Naive thymus-derived CD8-positive, alpha-beta T cell (primary cell): ENCODE measurements around the gene RBM33. TPM values are rescaled to one million over a fixed set of nuclear protein-coding genes. Genes with fewer than 3 reads are reported as not detected.
A peak's percentile ranks its signal among the peaks of the same experiment; 100 is the strongest.

Source experiments
- ATAC-seq, 2 donors: fragments of 150-1000 bp; cut with Tn5 transposase in 1 of 2; sonication (Bioruptor Pico), chemical (Tn5 transposase) in 1 of 2; 1 replicate in 1 of 2; 2 replicates in 1 of 2; pipeline ENCODE4 v1.10.0; 2021; ENCODE audit warnings: mild to moderate bottlenecking in 2 of 2, moderate library complexity in 2 of 2
- POLR2A ChIA-PET: fragments of 350-600 bp; sonication (Branson Sonifier 250); formaldehyde crosslinking; loops from one replicate; lab custom pipeline; 2021; ENCODE audit warnings: antibody characterized with exemption; lab: Charles Lee
- DNase-seq, 10 donors: peaks; one replicate each; pipeline versions ENCODE4 v3.0.0 to v3.0.0-alpha.2; 2020 to 2022
- H3K27ac Mint-ChIP-seq, 10 donors: one replicate each; pipeline ENCODE4 v1.8.0; 2020 to 2022; ENCODE audit warnings: mild to moderate bottlenecking in 10 of 10, mixed read lengths in 10 of 10, moderate library complexity in 4 of 10, inconsistent platforms in 1 of 10
- H3K27me3 Mint-ChIP-seq, 5 donors: one replicate each; pipeline ENCODE4 v1.8.0; 2021 to 2022; ENCODE audit warnings: mixed read lengths in 5 of 5
- H3K36me3 Mint-ChIP-seq, 3 donors: one replicate each; pipeline ENCODE4 v1.8.0; 2020 to 2022; ENCODE audit warnings: mixed read lengths in 3 of 3, mild to moderate bottlenecking in 2 of 3, inconsistent platforms in 1 of 3
- H3K4me1 Mint-ChIP-seq, 4 donors: one replicate each; pipeline ENCODE4 v1.8.0; 2021 to 2022; ENCODE audit warnings: mixed read lengths in 4 of 4
- H3K4me3 Mint-ChIP-seq, 10 donors: one replicate each; pipeline ENCODE4 v1.8.0; 2020 to 2022; ENCODE audit warnings: mild to moderate bottlenecking in 10 of 10, mixed read lengths in 10 of 10, moderate library complexity in 6 of 10, inconsistent platforms in 1 of 10
- H3K9me3 Mint-ChIP-seq, 9 donors: one replicate each; pipeline ENCODE4 v1.8.0; 2020 to 2022; ENCODE audit warnings: mixed read lengths in 9 of 9, mild to moderate bottlenecking in 3 of 9, inconsistent platforms in 1 of 9, moderate library complexity in 1 of 9
- polyA plus RNA-seq, 3 donors: library from polyadenylated mRNA; unstranded; fragments of 300-500 nt; fragmentation: Illumina TruSeq; gene quantifications; one replicate each; pipeline ENCODE4 v1.2.3, GENCODE V29; 2021
- total RNA-seq, 8 experiments: library from RNA in 2 of 8; stranded (reverse) in 2 of 8; gene quantifications; one replicate each; pipeline ENCODE4 v1.2.3 and lab custom pipeline; 2021 to 2026

Gene RBM33
- total and polyA plus RNA-seq, 5 experiments from 2014 or later: 35.3 to 173 (median 65.3) TPM

DNA sequence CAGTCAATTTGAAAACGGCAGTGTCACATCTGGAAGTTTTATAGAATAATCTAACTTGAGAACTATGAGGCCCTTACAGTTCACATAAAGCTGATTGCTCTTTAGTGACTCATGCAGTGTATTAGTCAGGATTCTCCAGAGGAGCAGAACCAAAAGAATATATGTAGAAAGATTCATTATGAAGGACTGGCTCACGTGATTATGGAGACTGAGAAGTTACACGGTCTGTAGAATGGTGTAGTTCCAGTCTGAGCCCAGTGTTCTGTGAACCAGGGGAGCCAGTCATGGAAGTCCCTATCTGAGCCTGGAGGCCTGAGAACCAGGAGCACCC lies 21.5 kb downstream of the RBM33 start:
- H3K27ac Mint-ChIP-seq: peak overlapping the region in 2 of 10 donors; percentile 5 to 67
- H3K27me3 Mint-ChIP-seq: no peaks in the 10 kb centered on the region
- DNase-seq (no peak), ATAC-seq (no peak)
- peak overlapping the region in 1 of 10 donors; percentile 50 for H3K4me3 Mint-ChIP-seq
- H3K4me1 Mint-ChIP-seq: peaks cover 43 to 86% (median 83%) of the 10 kb centered on the region in 4 donors
- H3K36me3 Mint-ChIP-seq: peaks cover 0 to 56% (median under 1%) of the 10 kb centered on the region in 3 donors
- H3K9me3 Mint-ChIP-seq: no peaks in the 10 kb centered on the region
- POLR2A ChIA-PET: no interaction called here

DNA sequence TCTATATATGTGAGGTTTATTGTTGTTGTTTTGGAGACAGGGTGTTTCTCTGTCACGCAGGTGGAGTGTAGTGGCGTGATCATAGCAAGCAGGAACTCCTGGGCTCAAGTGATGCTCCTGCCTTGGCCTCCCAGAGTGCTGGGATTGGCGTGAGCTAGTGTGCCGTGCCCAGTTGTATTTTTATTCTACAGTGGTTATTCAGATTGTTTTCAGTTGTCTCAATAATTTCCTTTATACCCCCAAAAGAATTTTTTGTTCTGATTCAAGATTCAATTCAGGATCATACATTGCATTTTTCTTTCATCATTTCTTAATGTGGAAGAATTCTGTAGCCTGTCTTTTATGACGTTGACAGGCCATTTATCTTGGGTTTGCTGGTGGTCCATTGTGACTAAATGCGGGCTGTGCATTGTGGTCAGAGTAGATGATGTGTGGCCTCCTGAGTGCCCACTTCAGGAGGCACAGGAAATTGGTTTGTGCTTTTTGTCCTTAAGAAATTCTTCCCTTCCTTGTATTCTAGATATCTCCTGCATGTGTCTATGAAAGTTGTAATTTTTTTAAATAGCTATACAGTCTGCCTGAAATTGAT lies 22.9 kb downstream of the RBM33 start:
- ATAC-seq (no peak), DNase-seq (no peak)
- POLR2A ChIA-PET: no interaction called here
- H3K9me3 Mint-ChIP-seq: no peaks in the 10 kb centered on the region
- peaks cover 0 to 62% (median 0%) of the 10 kb centered on the region in 3 donors for H3K36me3 Mint-ChIP-seq
- H3K27ac Mint-ChIP-seq: peak overlapping the region in 5 of 10 donors; percentile 12 to 79 (median 26)
- H3K27me3 Mint-ChIP-seq: no peaks in the 10 kb centered on the region
- peak overlapping the region in 1 of 10 donors; percentile 7 for H3K4me3 Mint-ChIP-seq
- peaks cover 37 to 86% (median 76%) of the 10 kb centered on the region in 4 donors for H3K4me1 Mint-ChIP-seq

- peak overlapping the region in 7 of 10 donors; percentile 7 to 73 (median 29) for H3K27ac Mint-ChIP-seq
- peak overlapping the region in 2 of 10 donors; percentile 1 to 26 for H3K4me3 Mint-ChIP-seq
- no peaks in the 10 kb centered on the region for H3K9me3 Mint-ChIP-seq
- no peak for ATAC-seq
- POLR2A ChIA-PET: no interaction called here
- DNase-seq: no peak
- no peaks in the 10 kb centered on the region for H3K27me3 Mint-ChIP-seq
- peaks cover 26 to 72% (median 64%) of the 10 kb centered on the region in 4 donors for H3K4me1 Mint-ChIP-seq
- peaks cover 0 to 78% (median 4%) of the 10 kb centered on the region in 3 donors for H3K36me3 Mint-ChIP-seq
Measured at GRCh38 chr7:155669717-155670505, 25.4 kb downstream of the RBM33 start.

DNA sequence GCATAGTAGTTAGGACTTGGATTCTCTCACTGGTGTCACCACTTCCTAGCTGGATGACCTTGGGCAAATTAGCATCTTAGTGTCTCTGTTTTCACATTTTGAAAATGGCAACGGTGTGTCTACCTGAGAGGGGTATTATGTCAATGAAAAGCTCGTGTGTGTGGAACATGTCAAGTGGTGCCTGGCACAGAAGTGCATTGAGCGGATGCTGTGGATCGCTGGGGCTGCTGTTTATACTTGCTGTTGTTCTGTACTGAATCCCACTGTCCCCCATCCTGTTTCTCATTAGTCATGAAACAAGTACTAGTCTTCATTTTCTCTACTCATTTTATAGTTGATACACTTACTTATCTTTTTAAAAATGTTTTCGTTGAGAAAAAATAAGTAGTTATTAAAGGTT lies 26.1 kb downstream of the RBM33 start:
- POLR2A ChIA-PET: no interaction called here
- ATAC-seq: no peak
- H3K36me3 Mint-ChIP-seq: peaks cover 0 to 75% (median 4%) of the 10 kb centered on the region in 3 donors

GRCh38 chr7:155674556-155674955 lies 30.1 kb downstream of the RBM33 start:
- no peak for ATAC-seq
- peaks cover 0 to 74% (median 8%) of the 10 kb centered on the region in 3 donors for H3K36me3 Mint-ChIP-seq
- peaks cover 17 to 53% (median 45%) of the 10 kb centered on the region in 4 donors for H3K4me1 Mint-ChIP-seq

More for the DNA sequence above, 26.1 kb downstream of the RBM33 start:
- no peak for DNase-seq
- no peaks in the 10 kb centered on the region for H3K9me3 Mint-ChIP-seq
- peak overlapping the region in 3 of 10 donors; percentile 1 to 26 (median 2) for H3K4me3 Mint-ChIP-seq
- H3K27me3 Mint-ChIP-seq: no peaks in the 10 kb centered on the region
- peak overlapping the region in 4 of 10 donors; percentile 7 to 73 (median 14) for H3K27ac Mint-ChIP-seq
- peaks cover 22 to 67% (median 59%) of the 10 kb centered on the region in 4 donors for H3K4me1 Mint-ChIP-seq

GRCh38 chr7:155676052-155676451 lies 31.6 kb downstream of the RBM33 start:
- Mint-ChIP-seq H3K27me3 (no peaks in the 10 kb centered on the region), H3K4me3 (peak overlapping the region in 1 of 10 donors; percentile 48), H3K36me3 (peaks cover 0 to 69% (median 11%) of the 10 kb centered on the region in 3 donors), H3K4me1 (peaks cover 13 to 45% (median 38%) of the 10 kb centered on the region in 4 donors), H3K27ac (peak overlapping the region in 8 of 10 donors; percentile 1 to 73 (median 20)), H3K9me3 (no peaks in the 10 kb centered on the region)
- DNase-seq (no peak), ATAC-seq (no peak)
- POLR2A ChIA-PET: no interaction called here

More at GRCh38 chr7:155674556-155674955, 30.1 kb downstream of the RBM33 start:
- no peak for DNase-seq
- POLR2A ChIA-PET: no interaction called here
- no peak overlapping the region for H3K4me3 Mint-ChIP-seq
- no peaks in the 10 kb centered on the region for H3K9me3 Mint-ChIP-seq
- H3K27me3 Mint-ChIP-seq: no peaks in the 10 kb centered on the region
- H3K27ac Mint-ChIP-seq: peak overlapping the region in 1 of 10 donors; percentile 6

GRCh38 chr7:155677688-155678087 lies 33.2 kb downstream of the RBM33 start:
- H3K4me1 Mint-ChIP-seq: peaks cover 18 to 49% (median 44%) of the 10 kb centered on the region in 4 donors
- POLR2A ChIA-PET: no interaction called here
- H3K4me3 Mint-ChIP-seq: no peak overlapping the region
- no peaks in the 10 kb centered on the region for H3K27me3 Mint-ChIP-seq
- H3K36me3 Mint-ChIP-seq: peaks cover 5 to 78% (median 19%) of the 10 kb centered on the region in 3 donors
- H3K9me3 Mint-ChIP-seq: no peaks in the 10 kb centered on the region
- DNase-seq (no peak), ATAC-seq (no peak)
- no peak overlapping the region for H3K27ac Mint-ChIP-seq

- Mint-ChIP-seq H3K4me1 (peaks cover 35 to 63% (median 57%) of the 10 kb centered on the region in 4 donors), H3K27ac (peak overlapping the region in 1 of 10 donors; percentile 7), H3K36me3 (peaks cover 7 to 84% (median 16%) of the 10 kb centered on the region in 3 donors), H3K9me3 (no peaks in the 10 kb centered on the region), H3K4me3 (no peak overlapping the region), H3K27me3 (no peaks in the 10 kb centered on the region)
- POLR2A ChIA-PET: interaction anchor here (1.1 kb wide), 1 partner anchor 36 kb away, joined by 4 read pairs; the partner anchor contains the start of gene RBM33
- no peak for ATAC-seq
- no peak for DNase-seq
Measured at GRCh38 chr7:155680124-155680523, 35.7 kb downstream of the RBM33 start.

DNA sequence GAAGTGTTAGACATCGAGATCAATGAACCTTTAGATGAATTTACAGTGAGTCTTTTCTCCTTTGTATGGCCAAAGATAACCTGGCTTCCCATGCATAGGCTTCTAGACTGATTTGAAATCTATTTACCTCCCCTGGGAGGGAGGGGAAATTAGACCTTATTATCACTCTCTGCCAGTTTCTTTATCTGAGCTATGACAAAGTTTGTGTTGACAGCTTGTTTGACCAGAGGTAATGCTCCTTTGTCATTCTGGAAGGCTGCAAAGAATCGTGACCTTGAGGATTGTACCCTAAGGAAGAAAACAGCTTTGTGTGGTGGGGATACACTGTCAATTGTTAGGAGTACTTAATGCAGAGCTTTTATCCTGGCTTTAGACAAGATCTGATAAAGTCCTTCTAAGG lies 36.4 kb downstream of the RBM33 start:
- Mint-ChIP-seq H3K9me3 (no peaks in the 10 kb centered on the region), H3K4me3 (no peak overlapping the region), H3K27me3 (no peaks in the 10 kb centered on the region), H3K27ac (peak overlapping the region in 2 of 10 donors; percentile 7 to 35), H3K4me1 (peaks cover 37 to 68% (median 59%) of the 10 kb centered on the region in 4 donors), H3K36me3 (peaks cover 10 to 86% (median 23%) of the 10 kb centered on the region in 3 donors)
- no peak for DNase-seq
- POLR2A ChIA-PET: interaction anchor here (1.1 kb wide), 1 partner anchor 37 kb away, joined by 4 read pairs; the partner anchor contains the start of gene RBM33
- ATAC-seq: no peak

DNA sequence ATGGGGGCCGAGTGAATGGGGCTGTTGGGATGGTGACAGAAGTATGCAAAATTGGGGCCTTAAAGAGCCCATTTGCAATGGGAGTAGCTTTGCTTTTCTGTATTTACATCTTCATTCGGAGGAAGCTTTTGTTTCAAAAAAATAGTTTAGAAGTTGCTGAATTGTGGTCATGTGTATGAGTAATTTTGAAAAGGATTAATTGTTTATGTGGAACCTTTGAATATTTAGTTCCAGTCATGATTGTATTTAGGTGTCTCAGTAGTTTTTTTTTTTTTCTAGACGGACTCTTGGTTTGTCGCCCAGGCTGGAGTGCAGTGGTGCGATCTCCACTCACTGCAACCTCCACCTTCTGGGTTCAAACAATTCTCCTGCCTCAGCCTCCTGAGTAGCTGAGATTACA lies 37.2 kb downstream of the RBM33 start:
- peaks cover 0 to 4% (median 2%) of the 10 kb centered on the region in 9 donors for H3K9me3 Mint-ChIP-seq
- no peaks in the 10 kb centered on the region for H3K27me3 Mint-ChIP-seq
- no peak for ATAC-seq
- DNase-seq: no peak
- POLR2A ChIA-PET: interaction anchor here (0.7 kb wide), 1 partner anchor 19 kb away, joined by 3 read pairs; no protein-coding TSS in a partner anchor
- peak overlapping the region in 4 of 10 donors; percentile 7 to 53 (median 27) for H3K27ac Mint-ChIP-seq
- peaks cover 38 to 63% (median 56%) of the 10 kb centered on the region in 4 donors for H3K4me1 Mint-ChIP-seq
- H3K36me3 Mint-ChIP-seq: peaks cover 14 to 87% (median 30%) of the 10 kb centered on the region in 3 donors
- no peak overlapping the region for H3K4me3 Mint-ChIP-seq

GRCh38 chr7:155682484-155682883 lies 38.0 kb downstream of the RBM33 start:
- peaks cover 36 to 60% (median 54%) of the 10 kb centered on the region in 4 donors for H3K4me1 Mint-ChIP-seq
- H3K4me3 Mint-ChIP-seq: no peak overlapping the region
- POLR2A ChIA-PET: no interaction called here
- no peak for ATAC-seq
- no peak for DNase-seq
- H3K36me3 Mint-ChIP-seq: peaks cover 14 to 85% (median 36%) of the 10 kb centered on the region in 3 donors
- no peaks in the 10 kb centered on the region for H3K27me3 Mint-ChIP-seq
- peaks cover 0 to 5% (median 2%) of the 10 kb centered on the region in 9 donors for H3K9me3 Mint-ChIP-seq
- peak overlapping the region in 4 of 10 donors; percentile 12 to 35 (median 16) for H3K27ac Mint-ChIP-seq

GRCh38 chr7:155683098-155683497 lies 38.6 kb downstream of the RBM33 start:
- Mint-ChIP-seq H3K4me3 (peak overlapping the region in 1 of 10 donors; percentile 7), H3K27ac (peak overlapping the region in 2 of 10 donors; percentile 9 to 70), H3K36me3 (peaks cover 14 to 88% (median 40%) of the 10 kb centered on the region in 3 donors), H3K27me3 (no peaks in the 10 kb centered on the region), H3K4me1 (peaks cover 40 to 65% (median 58%) of the 10 kb centered on the region in 4 donors), H3K9me3 (peaks cover 0 to 5% (median 2%) of the 10 kb centered on the region in 9 donors)
- POLR2A ChIA-PET: no interaction called here
- no peak for DNase-seq
- ATAC-seq: no peak
